GM12865 (cell line): Measurements from ENCODE around the gene ZNF764.
A peak's percentile ranks its signal among the peaks of the same experiment; 100 is the strongest.
"Not testable (repeated sequence)": the region's sequence is repeated elsewhere in the genome, so short reads cannot be mapped to it uniquely, and the experiment has no call there.

Experiments
- DNase-seq: peaks from one replicate; pipeline ENCODE4 v3.0.0; 2010; ENCODE audit warnings: low read depth
- H3K4me3 ChIP-seq: 2 replicates; pipeline ENCODE4 v1.5.1; 2011; ENCODE audit warnings: mild to moderate bottlenecking, low read depth, low read length, control low read depth
- TF ChIP-seq, protein P1 (sequence below): IDR thresholded peaks from 2 replicates; pipeline ENCODE4 v1.5.1; 2011; ENCODE audit warnings: low read length, control low read depth, low read depth, inconsistent platforms; ENCODE audit not compliant: insufficient read depth; ENCODE audit errors: missing control alignments

The ZNF764 gene

DNA sequence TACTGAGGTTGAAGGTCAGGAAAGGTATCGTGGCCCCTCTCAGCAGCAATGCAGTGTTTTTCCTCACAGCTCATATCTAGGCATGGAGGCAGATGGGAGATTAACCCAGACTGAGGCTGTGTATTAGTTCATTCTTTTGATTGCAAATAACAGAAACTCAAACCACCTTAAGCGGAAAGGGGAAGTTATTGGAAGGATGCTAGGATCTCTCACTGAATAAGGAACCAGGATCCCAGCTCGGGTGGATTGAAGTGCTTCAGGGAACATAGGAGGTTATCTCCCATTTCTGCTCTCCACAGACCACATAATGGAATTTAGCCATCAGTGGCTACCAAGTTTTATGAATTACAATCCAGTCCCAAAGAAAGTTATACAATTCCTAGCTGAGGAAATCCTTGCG lies 43.8 kb upstream of the ZNF764 start:
- TF ChIP-seq, protein P1, sequence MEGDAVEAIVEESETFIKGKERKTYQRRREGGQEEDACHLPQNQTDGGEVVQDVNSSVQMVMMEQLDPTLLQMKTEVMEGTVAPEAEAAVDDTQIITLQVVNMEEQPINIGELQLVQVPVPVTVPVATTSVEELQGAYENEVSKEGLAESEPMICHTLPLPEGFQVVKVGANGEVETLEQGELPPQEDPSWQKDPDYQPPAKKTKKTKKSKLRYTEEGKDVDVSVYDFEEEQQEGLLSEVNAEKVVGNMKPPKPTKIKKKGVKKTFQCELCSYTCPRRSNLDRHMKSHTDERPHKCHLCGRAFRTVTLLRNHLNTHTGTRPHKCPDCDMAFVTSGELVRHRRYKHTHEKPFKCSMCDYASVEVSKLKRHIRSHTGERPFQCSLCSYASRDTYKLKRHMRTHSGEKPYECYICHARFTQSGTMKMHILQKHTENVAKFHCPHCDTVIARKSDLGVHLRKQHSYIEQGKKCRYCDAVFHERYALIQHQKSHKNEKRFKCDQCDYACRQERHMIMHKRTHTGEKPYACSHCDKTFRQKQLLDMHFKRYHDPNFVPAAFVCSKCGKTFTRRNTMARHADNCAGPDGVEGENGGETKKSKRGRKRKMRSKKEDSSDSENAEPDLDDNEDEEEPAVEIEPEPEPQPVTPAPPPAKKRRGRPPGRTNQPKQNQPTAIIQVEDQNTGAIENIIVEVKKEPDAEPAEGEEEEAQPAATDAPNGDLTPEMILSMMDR = no peak
- no peak for DNase-seq

DNA sequence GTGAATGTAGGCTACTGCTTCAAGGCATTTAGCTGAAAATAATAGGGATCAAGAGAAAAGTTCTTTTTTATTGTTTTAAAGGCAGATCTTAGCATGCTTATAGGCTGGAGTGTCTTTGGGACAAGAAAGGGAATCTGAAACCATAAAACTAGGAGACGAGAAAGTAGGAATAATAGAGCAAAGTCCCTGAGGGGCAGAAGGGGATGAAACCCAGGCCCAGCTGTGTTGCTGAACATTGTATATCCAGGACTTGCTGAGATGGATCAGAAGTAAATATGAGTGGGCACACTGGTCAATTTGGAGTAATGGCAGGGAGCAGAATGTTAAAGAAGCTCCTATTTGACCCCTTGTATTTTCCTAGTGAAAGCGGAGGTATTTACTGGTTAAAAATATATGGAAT lies 42.8 kb upstream of the ZNF764 start:
- TF ChIP-seq, protein P1 = no peak
- no peak for DNase-seq
- no peak overlapping the region for H3K4me3 ChIP-seq

More for the DNA sequence above, 43.8 kb upstream of the ZNF764 start:
- H3K4me3 ChIP-seq = no peak overlapping the region

DNA sequence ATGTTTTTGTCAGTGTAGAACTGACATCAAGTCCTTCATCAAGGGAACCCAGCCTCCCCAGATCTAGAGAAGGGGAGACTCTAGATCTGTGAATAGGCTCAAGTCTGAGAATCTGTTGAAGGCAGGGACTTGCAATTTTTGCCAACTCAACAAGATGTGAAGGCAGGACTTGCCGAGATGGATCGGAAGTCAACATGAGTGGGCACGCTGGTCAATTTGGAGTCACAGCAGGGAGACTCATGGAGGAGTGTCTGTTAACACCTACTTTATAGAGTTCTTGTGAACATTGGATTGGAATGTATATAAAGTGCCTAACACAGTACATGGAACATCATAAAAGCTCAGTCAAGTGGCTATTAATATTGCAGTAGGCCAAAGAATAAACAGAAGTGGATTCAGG lies 42.0 kb upstream of the ZNF764 start:
- no peak overlapping the region for H3K4me3 ChIP-seq
- TF ChIP-seq, protein P1 = no peak
- DNase-seq = no peak

DNA sequence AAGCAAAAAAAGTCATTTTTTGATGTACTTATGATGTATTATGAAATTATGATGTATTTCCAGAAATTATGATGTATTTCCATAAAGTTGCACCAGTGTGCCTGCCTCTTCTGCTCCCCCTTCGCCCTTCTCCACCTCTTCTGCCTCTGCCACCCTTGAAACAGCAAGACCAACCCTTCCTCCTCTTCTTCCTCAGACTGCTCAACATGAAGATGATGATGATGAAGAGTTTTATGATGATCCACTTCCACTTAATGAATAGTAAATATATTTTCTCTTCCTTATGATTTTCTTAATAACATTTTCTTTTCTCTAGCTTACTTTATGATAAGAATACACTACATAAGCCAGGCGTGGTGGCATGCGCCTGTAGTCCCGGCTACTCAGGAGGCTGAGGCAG lies 34.7 kb upstream of the ZNF764 start:
- TF ChIP-seq, protein P1 = no peak
- H3K4me3 ChIP-seq = no peak overlapping the region
- no peak for DNase-seq

DNA sequence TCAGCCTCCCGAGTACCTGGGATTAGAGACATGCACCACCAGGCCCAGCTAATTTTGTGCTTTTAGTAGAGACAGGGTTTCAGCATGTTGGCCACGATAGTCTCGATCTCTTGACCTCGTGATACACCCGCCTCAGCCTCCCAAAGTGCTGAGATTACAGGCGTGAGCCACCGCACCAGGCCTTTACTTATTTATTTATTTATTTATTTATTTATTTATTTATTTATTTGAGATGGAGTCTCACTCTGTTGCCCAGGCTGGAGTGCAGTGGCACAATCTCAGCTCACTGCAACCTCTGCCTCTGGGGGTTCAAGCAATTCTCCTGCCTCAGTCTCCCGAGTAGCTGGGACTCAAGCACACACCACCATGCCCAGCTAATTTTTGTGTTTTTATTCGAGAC lies 32.7 kb upstream of the ZNF764 start:
- not testable (repeated sequence) for H3K4me3 ChIP-seq, DNase-seq

DNA sequence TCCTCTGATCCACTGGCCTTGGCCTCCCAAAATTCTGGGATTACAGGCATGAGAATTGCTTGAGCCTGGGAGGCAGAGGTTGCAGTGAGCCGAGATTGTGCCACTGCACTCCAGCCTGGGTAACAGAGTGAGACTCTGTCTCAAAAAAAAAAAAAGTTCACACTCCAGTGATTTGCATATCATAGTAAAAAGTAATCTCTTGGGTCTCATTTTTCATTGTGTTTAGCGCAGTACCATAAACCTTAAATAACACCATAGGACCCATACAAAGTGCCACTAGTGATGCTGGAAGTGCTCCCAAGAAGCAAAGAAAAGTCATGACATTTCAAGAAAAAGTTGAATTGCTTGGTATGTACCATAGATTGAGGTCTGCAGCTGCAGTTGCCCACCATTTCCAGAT lies 31.4 kb upstream of the ZNF764 start:
- not testable (repeated sequence) for DNase-seq, H3K4me3 ChIP-seq

DNA sequence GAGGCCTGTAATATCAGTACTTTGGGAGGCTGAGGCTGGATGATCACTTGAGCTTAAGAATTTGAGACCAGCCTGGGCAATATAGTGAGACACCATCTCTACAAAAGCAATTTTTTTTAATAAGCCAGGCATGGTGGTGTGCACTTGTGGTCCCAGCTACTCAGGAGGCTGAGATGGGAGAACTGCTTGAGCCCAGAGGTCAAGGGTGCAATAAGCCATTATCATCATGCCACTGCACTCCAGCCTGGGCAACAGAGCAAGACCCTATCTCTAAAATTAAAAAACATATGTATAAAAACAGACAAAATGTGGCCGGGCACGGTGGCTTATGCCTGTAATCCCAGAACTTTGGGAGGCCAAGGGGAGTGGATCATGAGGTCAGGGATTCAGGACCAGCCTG lies 30.5 kb upstream of the ZNF764 start:
- TF ChIP-seq, protein P1 = no peak
- no peak overlapping the region for H3K4me3 ChIP-seq
- DNase-seq = no peak

DNA sequence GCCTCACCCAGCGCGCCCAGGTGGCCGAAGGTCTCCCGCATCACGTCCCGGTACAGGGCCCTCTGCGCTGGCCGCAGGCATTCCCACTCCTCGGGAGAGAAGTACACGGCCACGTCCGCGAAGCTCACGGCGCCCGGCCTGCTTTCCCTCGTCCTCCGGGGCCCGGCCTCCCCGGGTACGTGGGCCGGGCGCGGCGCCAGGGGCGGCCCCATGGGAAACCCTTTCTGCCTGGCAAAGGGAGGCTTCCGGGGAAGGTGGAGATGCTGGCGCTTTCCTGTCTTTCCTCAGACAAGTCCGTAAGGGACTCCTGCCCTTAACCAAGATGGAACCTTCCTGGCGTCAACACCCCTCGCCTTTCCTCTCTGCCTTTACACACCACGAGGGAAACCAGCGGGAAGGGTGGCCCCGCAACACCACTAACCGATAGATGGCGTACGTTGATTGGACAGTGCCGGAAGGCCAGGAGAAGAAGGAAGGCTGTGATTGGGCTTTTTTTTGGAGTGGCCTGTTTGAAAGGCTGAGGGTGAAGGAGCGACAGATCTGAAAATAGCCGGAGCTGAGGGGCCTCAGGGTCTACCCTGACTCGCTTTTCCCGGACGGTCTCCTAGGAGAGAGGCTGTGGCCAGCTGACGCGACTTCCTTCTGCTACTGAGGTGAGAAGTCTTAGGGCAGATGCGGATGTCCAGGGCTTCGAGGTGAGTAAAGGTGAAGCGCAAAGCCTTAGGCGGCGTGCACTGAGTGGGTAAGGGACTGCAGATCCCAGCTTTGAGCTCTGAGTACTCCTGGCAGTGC lies 27.4 kb upstream of the ZNF764 start, which contains the start of gene ZNF785:
Gene ZNF785, minus strand, starts transcription at position 298 of the 792 bp plus-strand sequence. Its CDS starts 86 bp downstream, at position 212.
- TF ChIP-seq, protein P1 = no peak
- H3K4me3 ChIP-seq = peak within 1 kb of the TSS; percentile 60
- peak; percentile 98 for DNase-seq
